SK-N-SH treated with all-trans-retinoic acid at 6 μM for 48 hours (cell line): Measurements from ENCODE around the gene FANCC.

Experiments used
- CSDC2 ChIP-seq: fragments of 250-450 bp; sonication (Bioruptor Pico); IDR thresholded peaks from 2 replicates; pipeline ENCODE4 v1.5.0; 2020; ENCODE audit warnings: mild to moderate bottlenecking, moderate library complexity
- CSRNP3 ChIP-seq: fragments of 250-450 bp; sonication (Bioruptor Pico); IDR thresholded peaks from 2 replicates; pipeline ENCODE4 v1.5.1; 2021; ENCODE audit warnings: mild to moderate bottlenecking, moderate library complexity
- PATZ1 ChIP-seq: fragments of 250-450 bp; sonication (Bioruptor Pico); IDR thresholded peaks from 2 replicates; pipeline ENCODE4 v1.8.0; 2020; ENCODE audit warnings: mild to moderate bottlenecking, moderate library complexity, borderline replicate concordance
- SNAI2 ChIP-seq: fragments of 250-450 bp; sonication (Bioruptor Pico); IDR thresholded peaks from 2 replicates; pipeline ENCODE4 v1.5.0; 2020; ENCODE audit warnings: mild to moderate bottlenecking, moderate library complexity
- ZFP30 ChIP-seq: fragments of 450-650 bp; formaldehyde crosslinking; IDR thresholded peaks from 2 replicates; pipeline ENCODE4 v1.5.0; 2022; ENCODE audit warnings: mild to moderate bottlenecking, moderate library complexity

- TF ChIP-seq CSDC2 (CRISPR knock-in tag), result no peak
- TF ChIP-seq CSRNP3 (CRISPR knock-in tag), result no peak
- TF ChIP-seq PATZ1 (CRISPR knock-in tag), result no peak
- no peak for TF ChIP-seq SNAI2 (CRISPR knock-in tag)
- TF ChIP-seq ZFP30 (CRISPR knock-in tag), result no peak
Observed at GRCh38 chr9:95192631-95193030, 124.9 kb downstream of the FANCC start.
